Gastroesophageal sphincter (tissue), 4 donors: ENCODE data around the gene PHLPP1. TPM values are rescaled to one million over a fixed set of nuclear protein-coding genes. Genes with fewer than 3 reads are reported as not detected.

Experiments
- ATAC-seq: fragments of 150-250 bp; one replicate; pipeline ENCODE4 v1.9.1; 2016; ENCODE audit warnings: mild to moderate bottlenecking, moderate library complexity
- H3K27ac ChIP-seq, 4 donors: fragments of 200-600 bp; sonication (generic) in 3 of 4; 1 replicate in 3 of 4; 2 replicates in 1 of 4; pipeline ENCODE4 v1.5.1; 2016 to 2019
- H3K27me3 ChIP-seq: fragments of 200-600 bp; sonication (generic); one replicate; pipeline ENCODE4 v1.5.1; 2019
- H3K36me3 ChIP-seq, 2 donors: fragments of 200-600 bp; sonication (generic); one replicate each; pipeline ENCODE4 v1.5.1; 2019; ENCODE audit warnings: control low read depth in 1 of 2
- H3K4me1 ChIP-seq, 3 donors: fragments of 200-600 bp; sonication (generic); 1 replicate in 2 of 3; 2 replicates in 1 of 3; pipeline ENCODE4 v1.5.1; 2016 to 2019; ENCODE audit warnings: control low read depth in 2 of 3
- H3K4me3 ChIP-seq, 2 donors: fragments of 200-600 bp; sonication (generic); one replicate each; pipeline ENCODE4 v1.5.1; 2019; ENCODE audit warnings: mild to moderate bottlenecking in 1 of 2, moderate library complexity in 1 of 2
- H3K9me3 ChIP-seq, 3 donors: fragments of 200-600 bp; sonication (generic); one replicate each; pipeline ENCODE4 v1.5.1; 2017 to 2019; ENCODE audit warnings: control low read depth in 2 of 3
- EP300 ChIP-seq: sonication (generic); formaldehyde crosslinking; IDR thresholded peaks from one replicate; pipeline ENCODE4 v1.6.1; 2017; ENCODE audit warnings: antibody characterized with exemption, mild to moderate bottlenecking
- POLR2A ChIP-seq, 2 donors: fragments of 450-650 bp; IDR thresholded peaks; one replicate each; pipeline ENCODE4 v1.6.1; 2017; ENCODE audit warnings: antibody characterized with exemption in 2 of 2, mild to moderate bottlenecking in 2 of 2, moderate library complexity in 1 of 2
- POLR2AphosphoS5 ChIP-seq: sonication (generic); formaldehyde crosslinking; IDR thresholded peaks from one replicate; pipeline ENCODE4 v1.6.1; 2017; ENCODE audit warnings: antibody characterized with exemption
- WGBS, 2 donors: methylation state at CpG; one replicate each; pipeline ENCODE4 v1.1.5; 2018; ENCODE audit warnings: low coverage in 1 of 2; 5-methylcytosine and 5-hydroxymethylcytosine counted together
- total RNA-seq, 4 donors: library from RNA; depleted of rRNA; stranded (reverse); fragments of >200 nt; gene quantifications; one replicate each; pipeline ENCODE4 v1.1.0, GENCODE V29; 2016
- TF ChIP-seq, protein P1 (sequence below), 4 experiments: fragments of 200-600 bp in 2 of 4; fragments of 450-650 bp in 2 of 4; sonication (generic) in 1 of 4; IDR thresholded peaks; one replicate each; pipeline ENCODE4 v1.5.1; 2017 to 2019; ENCODE audit warnings: antibody characterized with exemption in 4 of 4, mild to moderate bottlenecking in 2 of 4, moderate library complexity in 2 of 4

PHLPP1 gene
- total RNA-seq, 4 donors from 2014 or later = 10.8 to 19.1 (median 16.3) TPM

DNA sequence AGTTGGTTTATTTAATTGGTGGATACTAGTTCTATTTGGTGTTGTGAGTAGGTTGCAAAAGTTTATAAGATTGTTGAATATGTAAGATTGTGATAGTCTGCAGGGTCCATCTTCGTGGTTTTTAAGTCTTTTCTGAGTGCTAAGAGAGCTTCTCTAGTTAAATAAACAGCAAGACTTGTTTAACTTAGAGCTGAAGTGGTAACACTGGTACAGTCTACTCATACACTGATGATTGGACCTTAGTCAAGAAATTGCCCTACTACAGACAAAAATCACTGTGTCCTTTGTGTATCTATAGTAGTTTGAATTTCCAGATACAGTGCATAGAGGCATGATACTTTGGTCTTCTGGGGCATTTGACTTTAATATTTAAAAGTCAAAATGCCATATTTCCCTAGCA lies 94.6 kb downstream of the PHLPP1 start:
- Histone ChIP-seq H3K36me3 (no peaks in the 10 kb centered on the region), H3K27me3 (no peaks in the 10 kb centered on the region), H3K4me1 (peaks cover 0 to 13% (median 0%) of the 10 kb centered on the region in 3 donors), H3K4me3 (no peak overlapping the region), H3K9me3 (no peaks in the 10 kb centered on the region), H3K27ac (no peak overlapping the region)
- WGBS, 2 donors = 22 to 33% methylated on average over 1 of the region's 1 CpG
- TF ChIP-seq, protein P1, sequence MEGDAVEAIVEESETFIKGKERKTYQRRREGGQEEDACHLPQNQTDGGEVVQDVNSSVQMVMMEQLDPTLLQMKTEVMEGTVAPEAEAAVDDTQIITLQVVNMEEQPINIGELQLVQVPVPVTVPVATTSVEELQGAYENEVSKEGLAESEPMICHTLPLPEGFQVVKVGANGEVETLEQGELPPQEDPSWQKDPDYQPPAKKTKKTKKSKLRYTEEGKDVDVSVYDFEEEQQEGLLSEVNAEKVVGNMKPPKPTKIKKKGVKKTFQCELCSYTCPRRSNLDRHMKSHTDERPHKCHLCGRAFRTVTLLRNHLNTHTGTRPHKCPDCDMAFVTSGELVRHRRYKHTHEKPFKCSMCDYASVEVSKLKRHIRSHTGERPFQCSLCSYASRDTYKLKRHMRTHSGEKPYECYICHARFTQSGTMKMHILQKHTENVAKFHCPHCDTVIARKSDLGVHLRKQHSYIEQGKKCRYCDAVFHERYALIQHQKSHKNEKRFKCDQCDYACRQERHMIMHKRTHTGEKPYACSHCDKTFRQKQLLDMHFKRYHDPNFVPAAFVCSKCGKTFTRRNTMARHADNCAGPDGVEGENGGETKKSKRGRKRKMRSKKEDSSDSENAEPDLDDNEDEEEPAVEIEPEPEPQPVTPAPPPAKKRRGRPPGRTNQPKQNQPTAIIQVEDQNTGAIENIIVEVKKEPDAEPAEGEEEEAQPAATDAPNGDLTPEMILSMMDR (IDR thresholded peaks at IDR 0.05) = no peak
- no peak for TF ChIP-seq EP300
- TF ChIP-seq POLR2AphosphoS5 = no peak
- TF ChIP-seq POLR2A (IDR thresholded peaks at IDR 0.05) = no peak
- no peak for ATAC-seq

DNA sequence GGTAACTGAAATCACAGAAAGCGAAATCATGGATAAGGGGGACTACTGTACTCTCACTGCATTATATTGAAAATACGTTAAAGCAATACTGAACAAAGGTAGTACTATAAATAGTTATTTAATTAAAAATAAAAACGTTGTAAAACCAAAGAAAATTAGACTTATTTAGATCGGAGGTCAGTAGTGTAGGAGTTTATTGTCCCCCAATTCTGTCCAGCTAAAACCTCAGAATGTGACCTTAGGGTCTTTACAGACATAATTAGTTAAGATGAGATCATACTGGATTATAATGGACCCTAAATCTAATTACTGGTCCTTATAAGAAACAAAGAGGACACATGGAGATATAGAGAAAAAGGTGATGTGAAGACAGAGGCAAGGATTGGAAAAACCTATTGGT lies 95.3 kb downstream of the PHLPP1 start:
- no peak for ATAC-seq
- Histone ChIP-seq H3K4me3 (no peak overlapping the region), H3K27me3 (no peaks in the 10 kb centered on the region), H3K4me1 (peaks cover 0 to 20% (median 0%) of the 10 kb centered on the region in 3 donors), H3K27ac (no peak overlapping the region), H3K36me3 (no peaks in the 10 kb centered on the region), H3K9me3 (no peaks in the 10 kb centered on the region)
- WGBS, 2 donors = 87 to 88% methylated on average over 4 of the region's 4 CpGs
- TF ChIP-seq, protein P1 (IDR thresholded peaks at IDR 0.05) = no peak
- TF ChIP-seq POLR2A (IDR thresholded peaks at IDR 0.05) = no peak
- no peak for TF ChIP-seq POLR2AphosphoS5
- no peak for TF ChIP-seq EP300

DNA sequence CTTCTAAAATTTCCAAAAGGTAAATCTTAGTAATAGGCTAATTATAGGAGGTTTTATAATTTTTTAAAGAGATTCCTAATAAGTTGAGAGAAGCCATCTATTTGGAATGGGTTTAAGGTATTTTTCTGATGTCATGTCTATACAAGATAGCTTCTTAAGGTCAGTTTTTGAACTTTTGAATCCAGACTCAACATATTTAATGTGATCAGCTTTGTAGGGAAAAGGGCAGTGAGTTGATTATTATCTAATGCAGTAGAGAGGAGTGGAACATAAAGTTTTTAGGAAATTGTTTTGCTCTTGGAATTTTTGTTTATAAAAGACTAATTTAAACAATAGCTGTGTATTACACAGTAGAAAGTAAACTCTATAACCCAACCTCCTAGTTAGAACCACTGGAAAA lies 96.3 kb downstream of the PHLPP1 start:
- TF ChIP-seq, protein P1 (IDR thresholded peaks at IDR 0.05) = no peak
- no peak for TF ChIP-seq POLR2AphosphoS5
- TF ChIP-seq EP300 = no peak
- no peak for ATAC-seq
- Histone ChIP-seq H3K27ac (no peak overlapping the region), H3K9me3 (no peaks in the 10 kb centered on the region), H3K4me3 (no peak overlapping the region), H3K4me1 (peaks cover 0 to 21% (median 0%) of the 10 kb centered on the region in 3 donors), H3K27me3 (no peaks in the 10 kb centered on the region), H3K36me3 (no peaks in the 10 kb centered on the region)

DNA sequence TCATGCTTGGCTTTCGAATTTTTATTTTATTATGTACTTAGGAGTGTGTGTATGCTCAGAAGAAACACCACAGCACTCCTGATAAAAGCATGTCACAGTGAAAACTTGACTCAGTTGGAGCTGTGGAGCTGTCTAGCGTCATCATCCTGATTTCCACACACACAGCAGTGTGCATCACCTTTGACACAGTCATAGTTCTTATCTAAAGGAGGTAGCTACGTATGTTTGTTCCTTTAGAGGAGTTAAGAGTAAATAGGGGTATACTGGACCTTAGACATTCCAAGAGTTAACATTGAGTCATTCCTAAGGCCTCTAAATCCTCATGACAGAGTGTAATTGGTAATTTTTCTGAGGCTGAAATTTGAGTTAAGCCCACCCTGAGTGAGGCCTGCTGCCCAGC lies 96.9 kb downstream of the PHLPP1 start:
- Histone ChIP-seq H3K27ac (no peak overlapping the region), H3K4me1 (peaks cover 0 to 21% (median 0%) of the 10 kb centered on the region in 3 donors), H3K4me3 (no peak overlapping the region), H3K9me3 (no peaks in the 10 kb centered on the region), H3K27me3 (no peaks in the 10 kb centered on the region), H3K36me3 (no peaks in the 10 kb centered on the region)
- WGBS, 2 donors = 85 to 87% methylated on average over 3 of the region's 3 CpGs
- TF ChIP-seq, protein P1 (IDR thresholded peaks at IDR 0.05) = no peak
- TF ChIP-seq EP300 (no peak), POLR2AphosphoS5 (no peak), POLR2A (IDR thresholded peaks at IDR 0.05) (no peak)
- no peak for ATAC-seq

DNA sequence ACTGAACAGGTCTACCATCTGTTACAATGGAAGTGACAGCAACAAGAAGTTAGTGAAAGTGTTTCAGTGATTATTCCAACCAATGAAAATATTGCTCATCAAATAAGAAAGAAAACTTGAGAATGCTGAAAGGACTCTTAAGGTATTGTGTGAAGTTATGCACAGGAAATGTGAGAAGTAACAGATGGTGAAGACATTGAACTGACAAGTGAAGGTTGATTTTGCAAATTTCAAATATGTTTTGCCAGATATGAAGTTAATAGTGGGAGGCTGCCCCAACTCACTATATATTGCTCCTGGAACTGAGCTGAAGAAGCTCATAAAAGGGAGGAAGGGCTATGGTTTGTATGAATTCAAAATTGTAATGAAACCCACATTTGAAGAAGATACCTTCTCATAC lies 97.5 kb downstream of the PHLPP1 start:
- no peak overlapping the region for H3K27ac ChIP-seq
- H3K9me3 ChIP-seq = no peaks in the 10 kb centered on the region
- H3K36me3 ChIP-seq = no peaks in the 10 kb centered on the region
- H3K4me3 ChIP-seq = no peak overlapping the region
- no peaks in the 10 kb centered on the region for H3K27me3 ChIP-seq
- TF ChIP-seq EP300 (no peak), POLR2AphosphoS5 (no peak), POLR2A (IDR thresholded peaks at IDR 0.05) (no peak)
- TF ChIP-seq, protein P1 (IDR thresholded peaks at IDR 0.05) = no peak
- no peak for ATAC-seq
- H3K4me1 ChIP-seq = peaks cover 0 to 21% (median 0%) of the 10 kb centered on the region in 3 donors
